BJ (cell line): Measurements from ENCODE around the gene BTBD1. TPM values are rescaled to one million over a fixed set of nuclear protein-coding genes. Genes with fewer than 3 reads are reported as not detected.
"Not testable (repeated sequence)": the region's sequence is repeated elsewhere in the genome, so short reads cannot be mapped to it uniquely, and the experiment has no call there.

Source experiments
- CTCF ChIA-PET: fragments of 350-600 bp; formaldehyde crosslinking; extraction: SDS; loops from one replicate; lab custom pipeline; 2021; ENCODE audit warnings: antibody characterized with exemption, inconsistent platforms; lab: Yijun Ruan, JAX
- POLR2A ChIA-PET: fragments of 300-600 bp; sonication (Branson Sonifier 250); formaldehyde crosslinking; extraction: SDS; loops from one replicate; lab custom pipeline; 2021; ENCODE audit warnings: antibody characterized with exemption; lab: Charles Lee
- DNase-seq: peaks from one replicate; pipeline ENCODE4 v3.0.0-alpha.2; 2011; ENCODE audit warnings: low read depth
- H3K27me3 ChIP-seq: 2 replicates; pipeline ENCODE4 v1.6.0; 2011; ENCODE audit warnings: low read length; ENCODE audit not compliant: control insufficient read depth, insufficient read depth
- H3K36me3 ChIP-seq: 2 replicates; pipeline ENCODE4 v1.5.1; 2011; ENCODE audit warnings: low read length; ENCODE audit not compliant: control insufficient read depth, insufficient read depth
- H3K4me3 ChIP-seq: 2 replicates; pipeline ENCODE4 v1.5.1; 2011; ENCODE audit warnings: low read depth, mild to moderate bottlenecking, control low read depth, low read length
- polyA plus RNA-seq: library from polyadenylated mRNA; depleted of rRNA; stranded (reverse); fragments of >200 nt; gene quantifications from 2 replicates; pipeline ENCODE4 v1.2.3, GENCODE V29; 2011
- TF ChIP-seq, protein P1 (sequence below): IDR thresholded peaks from 2 replicates; pipeline ENCODE4 v1.5.1; 2011; ENCODE audit warnings: low read depth, mild to moderate bottlenecking, control low read depth, inconsistent platforms, low read length, moderate library complexity; ENCODE audit not compliant: insufficient read depth

The BTBD1 gene
- polyA plus RNA-seq, 1 experiment = 35.0 TPM

DNA sequence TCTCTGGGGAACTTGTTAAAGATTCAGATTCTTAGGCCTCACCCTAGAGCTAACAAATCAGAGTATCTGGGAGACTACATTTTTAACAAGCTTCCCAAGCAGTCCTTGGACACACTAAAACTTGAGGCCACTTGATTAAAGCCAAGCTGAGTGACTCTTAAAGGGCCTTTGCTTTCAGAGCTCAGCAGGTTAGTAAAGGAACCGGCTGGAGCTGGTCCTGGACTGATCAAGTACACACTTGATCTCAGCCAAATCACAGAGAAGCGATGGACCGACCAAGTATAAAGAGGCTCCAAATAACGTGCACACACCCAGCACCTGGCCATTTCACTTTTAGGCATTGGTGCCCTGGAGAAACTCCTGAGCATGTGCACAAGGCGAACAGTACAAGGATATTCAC lies 27.5 kb upstream of the BTBD1 start:
- Histone ChIP-seq H3K36me3 (no peaks in the 10 kb centered on the region), H3K4me3 (no peak overlapping the region), H3K27me3 (peaks cover 7% of the 10 kb centered on the region)
- ChIA-PET POLR2A (no interaction called here), CTCF (interaction anchor here (0.6 kb wide), 1 partner anchor 26 kb away, joined by 4 read pairs; no protein-coding TSS in a partner anchor)
- TF ChIP-seq, protein P1, sequence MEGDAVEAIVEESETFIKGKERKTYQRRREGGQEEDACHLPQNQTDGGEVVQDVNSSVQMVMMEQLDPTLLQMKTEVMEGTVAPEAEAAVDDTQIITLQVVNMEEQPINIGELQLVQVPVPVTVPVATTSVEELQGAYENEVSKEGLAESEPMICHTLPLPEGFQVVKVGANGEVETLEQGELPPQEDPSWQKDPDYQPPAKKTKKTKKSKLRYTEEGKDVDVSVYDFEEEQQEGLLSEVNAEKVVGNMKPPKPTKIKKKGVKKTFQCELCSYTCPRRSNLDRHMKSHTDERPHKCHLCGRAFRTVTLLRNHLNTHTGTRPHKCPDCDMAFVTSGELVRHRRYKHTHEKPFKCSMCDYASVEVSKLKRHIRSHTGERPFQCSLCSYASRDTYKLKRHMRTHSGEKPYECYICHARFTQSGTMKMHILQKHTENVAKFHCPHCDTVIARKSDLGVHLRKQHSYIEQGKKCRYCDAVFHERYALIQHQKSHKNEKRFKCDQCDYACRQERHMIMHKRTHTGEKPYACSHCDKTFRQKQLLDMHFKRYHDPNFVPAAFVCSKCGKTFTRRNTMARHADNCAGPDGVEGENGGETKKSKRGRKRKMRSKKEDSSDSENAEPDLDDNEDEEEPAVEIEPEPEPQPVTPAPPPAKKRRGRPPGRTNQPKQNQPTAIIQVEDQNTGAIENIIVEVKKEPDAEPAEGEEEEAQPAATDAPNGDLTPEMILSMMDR = no peak
- no peak for DNase-seq

DNA sequence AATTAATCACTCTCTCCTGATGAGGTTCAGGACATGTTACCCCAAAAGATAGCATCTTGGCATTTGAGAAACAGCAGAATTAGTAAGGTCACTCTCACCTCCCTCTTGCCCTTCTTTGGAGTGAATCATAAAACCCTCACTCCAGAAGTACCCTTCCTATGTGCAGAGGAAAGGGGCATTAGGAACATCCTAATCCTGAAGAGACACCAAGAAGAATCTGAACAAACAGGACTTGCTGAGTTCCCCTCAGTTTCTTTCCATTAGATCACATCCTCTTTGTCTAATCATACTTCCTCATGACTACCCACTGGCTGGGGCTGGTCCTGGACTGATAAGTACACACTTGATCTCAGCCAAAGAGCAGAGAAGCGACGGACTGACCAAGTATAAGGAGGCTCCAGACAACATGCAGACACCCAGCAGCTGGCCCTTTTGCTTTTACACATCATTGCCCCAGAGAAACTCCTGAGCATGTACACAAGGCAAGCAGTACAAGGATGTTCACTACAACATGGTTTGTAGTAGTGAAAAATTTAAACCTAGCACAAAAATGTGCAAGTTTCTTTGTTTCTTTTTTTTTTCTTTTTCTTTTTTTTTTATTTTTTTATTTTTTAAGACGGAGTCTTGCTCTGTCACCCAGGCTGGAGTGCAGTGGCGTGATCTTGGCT lies 25.4 kb upstream of the BTBD1 start:
- no peak overlapping the region for H3K4me3 ChIP-seq
- TF ChIP-seq, protein P1 = no peak
- no peaks in the 10 kb centered on the region for H3K36me3 ChIP-seq
- peaks cover 5% of the 10 kb centered on the region for H3K27me3 ChIP-seq
- DNase-seq = no peak
- ChIA-PET CTCF (no interaction called here), POLR2A (no interaction called here)

DNA sequence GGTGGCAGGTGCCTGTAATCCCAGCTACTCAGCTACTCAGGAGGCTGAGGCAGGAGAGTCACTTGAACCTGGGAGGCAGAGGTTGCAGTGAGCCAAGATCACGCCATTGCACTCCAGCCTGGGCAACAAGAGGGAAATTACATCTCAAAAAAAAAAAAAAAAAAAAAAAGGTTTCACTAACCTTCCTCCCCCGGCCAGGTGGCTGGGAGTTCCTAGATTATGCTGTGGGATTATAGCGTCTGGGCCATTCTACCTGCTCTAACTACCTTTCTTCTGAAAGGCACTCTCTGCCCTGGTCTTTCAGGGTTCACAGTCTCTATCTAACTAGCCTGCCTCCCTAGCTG lies 24.9 kb upstream of the BTBD1 start:
- H3K4me3 ChIP-seq, POLR2A ChIA-PET, H3K36me3 ChIP-seq, CTCF ChIA-PET, H3K27me3 ChIP-seq, DNase-seq: not testable (repeated sequence)

DNA sequence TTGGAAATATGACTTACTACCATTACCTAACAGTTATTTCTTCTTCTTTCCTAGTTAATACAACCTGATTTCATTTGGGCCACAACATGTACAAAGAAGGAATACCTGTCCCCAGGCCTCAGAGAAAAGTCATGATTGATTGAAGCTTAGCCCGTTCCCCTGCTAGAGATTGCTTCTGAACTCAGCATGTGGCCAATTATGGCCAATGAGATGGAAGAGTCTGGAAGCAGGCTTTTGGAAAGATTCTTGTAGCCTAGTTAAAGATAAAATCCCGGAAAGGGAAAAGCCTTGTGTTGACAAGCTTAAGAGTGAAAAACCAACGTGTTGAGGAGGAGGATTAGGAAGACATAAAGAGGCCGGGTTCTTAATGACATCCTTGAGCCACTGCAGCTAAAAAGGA lies 23.4 kb upstream of the BTBD1 start:
- Histone ChIP-seq H3K4me3 (no peak overlapping the region), H3K36me3 (no peaks in the 10 kb centered on the region), H3K27me3 (peaks cover 2% of the 10 kb centered on the region)
- ChIA-PET POLR2A (no interaction called here), CTCF (interaction anchor here (0.8 kb wide), 1 partner anchor 80 kb away, joined by 3 read pairs; no protein-coding TSS in a partner anchor)
- no peak for DNase-seq
- TF ChIP-seq, protein P1 = no peak

DNA sequence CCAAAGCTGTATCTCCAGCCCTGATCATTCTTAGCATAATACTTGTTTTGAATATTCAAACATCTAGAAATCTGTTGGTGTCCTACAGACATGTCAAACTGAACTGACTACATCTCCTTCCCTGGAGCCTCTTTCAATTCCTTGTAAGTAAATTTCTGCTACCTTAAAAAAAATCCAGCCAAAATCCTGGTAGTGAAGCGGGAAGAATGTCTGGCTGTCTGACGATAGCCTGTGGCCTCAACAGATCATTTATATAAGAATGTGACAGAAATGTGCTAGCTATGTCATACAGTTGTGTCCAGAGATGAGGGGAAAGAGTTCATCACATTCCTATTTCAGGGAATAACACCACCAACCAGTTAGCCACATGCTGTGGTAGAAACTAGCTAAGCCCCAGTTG lies 21.8 kb upstream of the BTBD1 start:
- ChIA-PET CTCF (no interaction called here), POLR2A (no interaction called here)
- TF ChIP-seq, protein P1 = no peak
- no peaks in the 10 kb centered on the region for H3K36me3 ChIP-seq
- H3K4me3 ChIP-seq = no peak overlapping the region
- DNase-seq = no peak
- H3K27me3 ChIP-seq = peaks cover 2% of the 10 kb centered on the region; the same call in 1 of the 2 replicates

DNA sequence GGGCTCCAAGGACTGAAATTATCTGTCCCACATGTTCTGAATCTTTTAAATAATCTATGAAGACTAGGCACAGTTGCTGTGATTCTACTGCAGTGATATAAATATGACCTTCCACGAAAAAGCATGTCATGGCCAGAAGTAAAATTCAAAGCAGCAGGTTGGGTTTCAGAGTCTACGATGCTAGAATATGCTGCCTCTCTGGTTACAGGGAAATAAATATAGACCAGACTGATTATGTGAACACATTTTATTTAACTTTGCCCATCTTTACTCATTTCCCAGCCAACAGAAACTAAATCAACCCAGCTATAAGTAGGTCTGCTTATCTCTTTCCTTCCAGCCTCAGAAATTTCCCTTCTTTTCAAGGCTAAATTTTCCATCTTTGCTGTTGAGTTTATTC lies 20.5 kb upstream of the BTBD1 start:
- CTCF ChIA-PET = no interaction called here
- H3K4me3 ChIP-seq = no peak overlapping the region
- no peak for DNase-seq
- POLR2A ChIA-PET = no interaction called here
- H3K27me3 ChIP-seq = peaks cover 4% of the 10 kb centered on the region
- no peaks in the 10 kb centered on the region for H3K36me3 ChIP-seq
- TF ChIP-seq, protein P1 = no peak

DNA sequence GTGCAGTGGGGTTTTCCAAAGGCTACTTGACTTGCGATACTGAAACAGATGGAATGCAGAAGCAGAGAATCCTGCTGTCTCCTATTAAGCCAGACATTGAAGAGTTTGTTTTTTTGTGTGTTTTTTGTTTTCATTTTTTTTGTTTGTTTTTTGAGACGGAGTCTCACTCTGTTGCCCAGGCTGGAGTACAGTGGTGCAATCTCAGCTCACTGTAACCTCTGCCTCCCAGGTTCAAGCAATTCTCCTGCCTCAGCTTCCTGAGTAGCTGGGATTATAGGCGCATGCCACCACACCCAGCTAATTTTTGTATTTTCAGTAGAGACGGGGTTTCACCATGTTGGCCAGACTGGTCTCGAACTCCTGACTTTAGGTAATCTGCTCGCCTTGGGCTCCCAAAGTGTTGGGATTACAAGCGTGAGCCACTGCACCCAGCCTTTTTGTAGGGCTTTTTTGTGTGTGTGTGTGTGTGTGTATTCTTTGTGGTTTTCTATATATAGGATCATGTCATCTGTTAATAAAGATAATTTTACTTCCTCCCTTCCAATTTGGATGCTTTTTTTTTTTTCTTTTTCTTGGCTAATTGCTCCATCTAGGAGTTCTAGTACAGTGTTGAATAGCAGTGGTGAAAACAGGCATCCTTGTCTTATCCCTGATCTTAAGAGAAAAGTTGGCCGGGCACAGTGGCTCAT lies 19.0 kb upstream of the BTBD1 start:
- H3K36me3 ChIP-seq, POLR2A ChIA-PET, H3K27me3 ChIP-seq, CTCF ChIA-PET, DNase-seq, H3K4me3 ChIP-seq: not testable (repeated sequence)

DNA sequence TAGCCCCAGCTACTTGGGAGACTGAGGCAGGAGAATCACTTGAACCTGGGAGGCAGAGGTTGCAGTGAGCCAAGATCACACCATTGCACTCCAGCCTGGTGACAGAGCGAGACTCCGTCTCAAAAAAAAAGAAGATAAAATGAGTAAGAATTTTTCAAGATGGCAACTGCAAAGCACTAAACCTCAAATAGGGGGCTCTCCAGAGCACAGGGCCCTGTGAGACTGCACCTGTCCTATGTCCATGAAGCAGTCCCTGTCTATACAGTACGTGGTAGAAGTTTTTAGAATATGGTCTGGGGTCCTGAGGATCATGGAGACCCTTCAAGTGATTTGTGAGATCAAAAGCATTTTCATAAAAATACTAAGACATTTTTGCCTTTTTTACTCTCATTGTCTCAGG lies 18.4 kb upstream of the BTBD1 start:
- H3K36me3 ChIP-seq, POLR2A ChIA-PET, H3K4me3 ChIP-seq, DNase-seq, CTCF ChIA-PET, H3K27me3 ChIP-seq: not testable (repeated sequence)
